Right kidney (tissue), 9 donors: ENCODE data around the gene NUDT16L1.
A peak's percentile ranks its signal among the peaks of the same experiment; 100 is the strongest.
"Not testable (repeated sequence)": the region's sequence is repeated elsewhere in the genome, so short reads cannot be mapped to it uniquely, and the experiment has no call there.

ENCODE experiments used
- DNase-seq: peaks from one replicate; pipeline ENCODE4 v3.0.0-alpha.2; 2016
- long read RNA-seq, 8 donors: transcript quantifications; one replicate each; lab custom pipeline, GENCODE V29; 2026

NUDT16L1 gene
- long read RNA-seq, donor 1, transcript NUDT16L1-204 (3 exons, 1,406 nt) = minor isoform, 8 of 46 reads
- long read RNA-seq, donor 1, transcript NUDT16L1-201 (3 exons, 1,349 nt) = major isoform, 36 of 46 reads
- long read RNA-seq, donor 1, partial matches to known transcripts = 0 of 46 reads
- long read RNA-seq, donor 1, other reads (novel, unspliced or antisense) = 0 of 46 reads
- long read RNA-seq, donor 2, transcript NUDT16L1-201 (3 exons, 1,349 nt) = major isoform, 28 of 46 reads
- long read RNA-seq, donor 2, transcript NUDT16L1-204 (3 exons, 1,406 nt) = minor isoform, 7 of 46 reads
- long read RNA-seq, donor 2, partial matches to known transcripts = 9 of 46 reads
- long read RNA-seq, donor 2, other reads (novel, unspliced or antisense) = 0 of 46 reads
- long read RNA-seq, donor 3, transcript NUDT16L1-201 (3 exons, 1,349 nt) = major isoform, 11 of 14 reads
- long read RNA-seq, donor 3, partial matches to known transcripts = 0 of 14 reads
- long read RNA-seq, donor 3, other reads (novel, unspliced or antisense) = 0 of 14 reads
- long read RNA-seq, donor 4, transcript NUDT16L1-201 (3 exons, 1,349 nt) = major isoform, 12 of 19 reads
- long read RNA-seq, donor 4, partial matches to known transcripts = 0 of 19 reads
- long read RNA-seq, donor 4, other reads (novel, unspliced or antisense) = 0 of 19 reads
- long read RNA-seq, donor 5, transcript NUDT16L1-201 (3 exons, 1,349 nt) = major isoform, 16 of 25 reads
- long read RNA-seq, donor 5, transcript NUDT16L1-204 (3 exons, 1,406 nt) = minor isoform, 5 of 25 reads
- long read RNA-seq, donor 5, partial matches to known transcripts = 0 of 25 reads
- long read RNA-seq, donor 5, other reads (novel, unspliced or antisense) = 0 of 25 reads
- long read RNA-seq, donor 6, transcript NUDT16L1-201 (3 exons, 1,349 nt) = major isoform, 29 of 34 reads
- long read RNA-seq, donor 6, partial matches to known transcripts = 0 of 34 reads
- long read RNA-seq, donor 6, other reads (novel, unspliced or antisense) = 0 of 34 reads
- long read RNA-seq, donor 7 = 0 reads
- long read RNA-seq, donor 8, transcript NUDT16L1-201 (3 exons, 1,349 nt) = major isoform, 17 of 40 reads
- long read RNA-seq, donor 8, transcript NUDT16L1-204 (3 exons, 1,406 nt) = minor isoform, 8 of 40 reads
- long read RNA-seq, donor 8, partial matches to known transcripts = 13 of 40 reads
- long read RNA-seq, donor 8, other reads (novel, unspliced or antisense) = 0 of 40 reads

DNA sequence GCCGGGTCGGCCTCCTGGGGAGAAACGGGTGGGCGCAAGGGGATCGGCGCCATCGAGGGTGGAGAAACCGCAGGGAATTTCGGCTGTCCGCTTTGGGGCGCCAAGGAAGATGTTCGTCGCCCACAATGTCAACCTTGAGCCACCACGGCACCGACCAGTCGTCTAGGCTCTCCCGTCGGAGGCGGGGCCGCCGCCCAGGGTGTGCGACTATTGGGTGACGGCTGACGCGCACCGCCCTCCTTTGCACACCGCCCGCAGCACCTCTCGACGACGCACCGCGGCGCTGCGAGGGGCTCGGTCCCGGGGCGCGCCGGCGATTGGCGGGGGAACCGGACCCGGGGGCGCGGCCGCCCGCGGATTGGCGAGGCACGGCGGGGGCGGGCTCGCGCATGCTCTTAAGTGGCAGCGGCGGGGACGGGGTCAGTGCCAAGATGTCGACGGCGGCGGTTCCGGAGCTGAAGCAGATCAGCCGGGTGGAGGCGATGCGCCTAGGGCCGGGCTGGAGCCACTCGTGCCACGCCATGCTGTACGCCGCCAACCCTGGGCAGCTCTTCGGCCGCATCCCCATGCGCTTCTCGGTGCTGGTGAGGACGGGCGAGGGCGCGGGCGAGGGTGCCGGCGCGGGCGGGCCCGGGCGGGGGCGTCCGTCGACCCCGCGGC lies at the start of gene NUDT16L1:
NUDT16L1 (plus strand) TSS at position 267 of the 660 bp plus-strand sequence; CDS start at position 432, 165 bp downstream.
- peak; percentile 88 for DNase-seq

- no peak for DNase-seq
Measured at GRCh38 chr16:4646773-4647643, 46.4 kb upstream of the NUDT16L1 start.

DNA sequence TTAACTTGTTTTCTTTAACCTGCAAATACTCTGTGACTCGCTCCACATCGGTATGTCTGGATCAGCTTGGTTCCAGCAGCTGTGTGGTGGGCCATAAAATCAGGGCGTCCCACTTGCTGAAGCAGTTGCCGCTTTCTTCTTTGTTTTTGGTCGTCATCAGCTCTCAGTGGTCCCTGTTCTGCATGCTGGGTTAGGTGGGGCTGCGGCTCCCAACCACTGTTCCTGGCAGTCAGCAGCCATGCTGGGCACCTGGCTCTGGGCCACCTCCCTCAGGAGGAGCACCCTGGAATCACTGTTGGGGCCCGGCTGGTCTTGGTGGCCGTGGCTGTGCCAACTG lies 45.8 kb upstream of the NUDT16L1 start:
- DNase-seq = no peak

GRCh38 chr16:4648917-4649316 lies 44.4 kb upstream of the NUDT16L1 start:
- no peak for DNase-seq

GRCh38 chr16:4649744-4650442 lies 43.5 kb upstream of the NUDT16L1 start:
- no peak for DNase-seq

DNA sequence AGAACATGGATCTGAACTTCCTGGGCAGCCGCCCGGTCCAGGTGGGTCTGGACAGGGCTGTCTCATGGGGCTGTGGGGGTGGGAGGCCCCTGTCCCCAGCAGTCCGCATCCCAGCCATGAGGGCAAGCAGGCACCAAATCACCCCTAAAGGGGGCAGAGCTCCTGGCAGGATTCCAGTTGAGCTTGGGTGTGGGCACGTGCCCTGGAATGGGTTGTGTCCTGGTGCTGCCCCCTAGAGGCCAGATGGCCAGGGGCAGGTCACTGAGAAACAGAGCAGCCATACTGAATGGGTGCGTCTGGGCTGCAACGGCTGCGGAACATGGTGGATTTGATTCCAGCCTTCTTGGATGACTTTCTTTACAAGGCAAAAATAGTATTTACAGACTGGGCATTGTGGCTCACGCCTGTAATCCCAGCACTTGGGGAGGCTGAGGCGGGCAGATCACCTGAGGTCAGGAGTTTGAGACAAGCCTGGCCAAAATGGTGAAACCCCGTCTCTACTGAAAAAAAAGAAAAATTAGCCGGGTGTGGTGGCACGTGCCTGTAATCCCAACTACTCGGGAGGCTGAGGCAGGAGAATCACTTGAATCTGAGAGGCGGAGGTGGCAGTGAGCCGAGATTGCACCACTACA lies 42.8 kb upstream of the NUDT16L1 start:
- not testable (repeated sequence) for DNase-seq

- DNase-seq = no peak
Measured at GRCh38 chr16:4651827-4652226, 41.5 kb upstream of the NUDT16L1 start.

DNA sequence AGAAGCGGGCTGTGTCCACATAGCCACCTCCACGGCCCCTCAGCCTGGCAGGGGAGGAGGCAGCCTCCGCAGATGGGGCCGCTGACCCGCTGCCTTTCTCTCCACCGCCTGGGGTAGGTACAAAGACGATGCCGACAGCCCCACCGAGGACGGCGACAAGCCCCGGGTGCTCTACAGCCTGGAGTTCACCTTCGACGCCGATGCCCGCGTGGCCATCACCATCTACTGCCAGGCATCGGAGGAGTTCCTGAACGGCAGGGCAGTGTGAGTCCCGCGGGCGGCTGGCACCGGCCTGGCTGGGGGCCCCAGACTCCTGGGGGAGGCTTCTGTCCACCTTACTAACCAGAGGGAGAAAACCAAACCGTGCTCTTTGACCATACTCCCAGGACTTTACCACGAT lies 40.8 kb upstream of the NUDT16L1 start:
- no peak for DNase-seq

- DNase-seq = no peak
Measured at GRCh38 chr16:4654011-4654963, 39.1 kb upstream of the NUDT16L1 start.

DNA sequence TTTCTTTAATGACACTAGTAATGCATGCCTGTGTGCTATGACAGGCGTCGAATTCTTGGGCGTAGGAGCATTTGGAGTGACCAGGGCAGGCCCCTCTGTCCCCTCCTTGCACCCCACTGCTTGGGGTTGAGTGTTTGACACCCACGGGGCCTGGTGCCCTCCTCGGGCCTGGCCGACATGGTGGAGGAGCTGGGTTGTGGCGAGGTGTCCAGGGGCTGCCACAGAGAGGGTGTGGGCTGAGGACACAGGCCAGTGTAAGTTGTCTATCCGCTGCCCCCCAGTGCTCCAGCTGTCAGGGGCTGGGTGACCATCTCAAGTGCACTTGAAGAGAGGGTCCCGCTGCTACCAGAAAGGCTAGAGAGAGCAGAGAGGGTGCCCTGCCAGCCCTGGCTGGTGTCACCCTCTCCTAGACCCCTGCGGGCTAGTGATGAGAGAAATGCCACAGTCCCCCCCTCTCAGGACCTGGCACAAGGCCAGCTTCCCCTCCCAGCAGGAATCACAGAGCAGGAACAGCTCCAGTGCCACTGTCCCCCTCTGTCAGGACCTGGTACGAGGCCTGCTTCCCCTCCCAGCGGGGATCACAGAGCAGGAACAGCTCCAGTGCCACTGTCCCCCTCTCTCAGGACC lies 38.3 kb upstream of the NUDT16L1 start:
- DNase-seq = no peak

DNA sequence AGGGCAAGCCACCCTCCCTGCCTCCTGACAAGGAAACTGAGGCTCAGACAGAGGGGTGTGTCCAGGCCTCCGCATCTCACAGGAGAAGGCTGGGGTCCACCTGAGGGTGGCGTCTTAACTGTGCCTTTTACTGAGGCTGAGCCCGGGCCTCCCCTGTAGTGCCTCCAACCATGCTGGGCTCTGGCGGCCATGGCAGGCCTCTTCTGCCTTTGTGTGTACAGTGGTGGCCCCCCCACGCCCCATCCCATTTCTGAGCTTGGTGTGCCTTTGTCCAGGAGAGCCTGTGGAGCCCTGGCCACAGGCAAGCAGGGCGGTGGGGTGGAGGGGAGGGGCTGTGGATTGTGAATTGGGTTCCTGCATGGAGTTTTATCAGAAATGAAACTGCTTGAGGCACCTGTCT lies 37.6 kb upstream of the NUDT16L1 start:
- DNase-seq = no peak

DNA sequence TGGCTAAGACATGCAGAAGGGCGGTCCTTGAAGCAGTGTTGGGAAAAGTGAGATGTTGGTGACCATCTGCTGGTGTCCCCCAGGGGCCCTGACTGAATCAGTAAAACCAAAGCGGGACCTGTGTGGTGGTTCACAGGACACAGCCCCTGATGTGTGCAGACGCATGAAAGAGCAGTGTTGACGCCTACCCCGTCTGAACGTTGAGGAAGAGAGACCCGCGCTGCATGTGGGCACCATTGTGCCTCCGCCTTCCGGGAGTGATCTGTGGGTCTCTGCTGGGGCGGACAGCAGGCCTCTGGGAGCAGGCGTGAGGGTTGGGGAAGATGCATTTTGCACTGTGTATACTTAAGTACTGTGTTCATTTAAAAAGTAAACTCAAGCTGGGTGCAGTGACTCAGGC lies 37.1 kb upstream of the NUDT16L1 start:
- DNase-seq = no peak

GRCh38 chr16:4656695-4657686 lies 36.4 kb upstream of the NUDT16L1 start:
- DNase-seq = no peak

GRCh38 chr16:4659363-4660353 lies 33.7 kb upstream of the NUDT16L1 start:
- no peak for DNase-seq

GRCh38 chr16:4660454-4661007 lies 32.8 kb upstream of the NUDT16L1 start:
- peak; percentile 63 for DNase-seq
